HepG2 (cell line): ENCODE results near the gene CDC42EP1. TPM values are rescaled to one million over a fixed set of nuclear protein-coding genes. Genes with fewer than 3 reads are reported as not detected.
A peak's percentile ranks its signal among the peaks of the same experiment; 100 is the strongest.

Experiments used
- AHR ChIP-seq: IDR thresholded peaks from 2 replicates; pipeline ENCODE4 v1.6.1; 2018; ENCODE audit warnings: missing genetic modification reagents, missing compliant biosample characterization
- ATF3 ChIP-seq: sonication (generic); formaldehyde crosslinking; IDR thresholded peaks from 2 replicates; pipeline ENCODE4 v1.4.0; 2020; ENCODE audit warnings: missing genetic modification reagents
- ATF7 ChIP-seq, 2 experiments: fragments of 450-650 bp in 1 of 2; sonication (generic) in 1 of 2; formaldehyde crosslinking in 1 of 2; IDR thresholded peaks; 2 replicates each; pipeline versions ENCODE4 v1.4.0 to v1.6.1; 2016 to 2020; ENCODE audit warnings: antibody characterized with exemption in 1 of 2, mild to moderate bottlenecking in 1 of 2, missing genetic modification reagents in 1 of 2
- BORCS8-MEF2B ChIP-seq: sonication (generic); formaldehyde crosslinking; IDR thresholded peaks from 2 replicates; pipeline ENCODE4 v1.8.0; 2022; ENCODE audit warnings: mild to moderate bottlenecking, missing genetic modification reagents
- CENPBD1 ChIP-seq: sonication (generic); formaldehyde crosslinking; IDR thresholded peaks from 2 replicates; pipeline ENCODE4 v1.8.0; 2022; ENCODE audit warnings: missing genetic modification reagents, low read depth, mild to moderate bottlenecking, borderline replicate concordance
- FOXA3 ChIP-seq: IDR thresholded peaks from 2 replicates; pipeline ENCODE4 v1.6.1; 2016; ENCODE audit warnings: missing genetic modification reagents, missing compliant biosample characterization
- GZF1 ChIP-seq: sonication (generic); formaldehyde crosslinking; IDR thresholded peaks from 2 replicates; pipeline ENCODE4 v1.5.1; 2020; ENCODE audit warnings: mild to moderate bottlenecking, missing genetic modification reagents
- HNRNPL ChIP-seq: fragments of 200-400 bp; formaldehyde crosslinking; IDR thresholded peaks from 2 replicates; pipeline ENCODE4 v1.6.1; 2017; ENCODE audit warnings: mild to moderate bottlenecking, low read depth, low read length
- NKX3-1 ChIP-seq: sonication (generic); formaldehyde crosslinking; IDR thresholded peaks from 2 replicates; pipeline ENCODE4 v1.5.0; 2020; ENCODE audit warnings: missing genetic modification reagents
- PITX1 ChIP-seq: sonication (generic); formaldehyde crosslinking; IDR thresholded peaks from 2 replicates; pipeline ENCODE4 v1.5.1; 2020; ENCODE audit warnings: mild to moderate bottlenecking, missing genetic modification reagents
- PLRG1 ChIP-seq: fragments of 450-650 bp; conservative IDR thresholded peaks from 2 replicates; pipeline ENCODE4 v1.6.1; 2016
- ZNF451 ChIP-seq: sonication (generic); formaldehyde crosslinking; IDR thresholded peaks from 2 replicates; pipeline ENCODE4 v1.5.0; 2020; ENCODE audit warnings: mild to moderate bottlenecking, missing genetic modification reagents
- ZNF605 ChIP-seq: sonication (generic); formaldehyde crosslinking; IDR thresholded peaks from 2 replicates; pipeline ENCODE4 v1.8.0; 2022; ENCODE audit warnings: mild to moderate bottlenecking, missing genetic modification reagents
- polyA plus RNA-seq, 8 experiments: library from polyadenylated mRNA; depleted of rRNA in 3 of 8; stranded (reverse) in 7 of 8; unstranded in 1 of 8; fragments of >200 nt; fragmentation: Illumina TruSeq in 4 of 8; extraction: Trizol in 4 of 8; gene quantifications; 2 replicates each; pipeline versions ENCODE4 v1.2.1 to v1.2.3, GENCODE V29; 2011 to 2016; ENCODE audit warnings: low read depth in 4 of 8, missing spikeins in 1 of 8, mixed read lengths in 1 of 8; ENCODE audit not compliant: insufficient read depth in 1 of 8
- total RNA-seq, 5 experiments: library from RNA; depleted of rRNA; stranded (reverse); fragments of >200 nt; fragmentation: Illumina TruSeq; extraction: Trizol; gene quantifications; 2 replicates each; pipeline ENCODE4 v1.2.3, GENCODE V29; 2016; ENCODE audit warnings: low read depth in 1 of 5
- TF ChIP-seq, protein P1 (sequence below): sonication (generic); formaldehyde crosslinking; IDR thresholded peaks from 2 replicates; pipeline ENCODE4 v1.4.0; 2020; ENCODE audit warnings: missing genetic modification reagents, borderline replicate concordance
- TF ChIP-seq, protein P2 (sequence below): sonication (generic); formaldehyde crosslinking; IDR thresholded peaks from 2 replicates; pipeline ENCODE4 v1.9.0; 2021; ENCODE audit warnings: missing genetic modification reagents, mild to moderate bottlenecking, borderline replicate concordance
- TF ChIP-seq, protein P3 (sequence below): sonication (generic); formaldehyde crosslinking; IDR thresholded peaks from 2 replicates; pipeline ENCODE4 v1.4.0; 2020; ENCODE audit warnings: mild to moderate bottlenecking, missing genetic modification reagents, borderline replicate concordance
- TF ChIP-seq, protein P4 (sequence below): sonication (generic); formaldehyde crosslinking; IDR thresholded peaks from 2 replicates; pipeline ENCODE4 v1.4.0; 2020; ENCODE audit warnings: mild to moderate bottlenecking, missing genetic modification reagents

Gene CDC42EP1
- total and polyA plus RNA-seq, 2 of the 13 experiments (the other 11 are each of a cell fraction or from before 2014, with no cell fraction given) = 17.1 to 29.5 TPM

DNA sequence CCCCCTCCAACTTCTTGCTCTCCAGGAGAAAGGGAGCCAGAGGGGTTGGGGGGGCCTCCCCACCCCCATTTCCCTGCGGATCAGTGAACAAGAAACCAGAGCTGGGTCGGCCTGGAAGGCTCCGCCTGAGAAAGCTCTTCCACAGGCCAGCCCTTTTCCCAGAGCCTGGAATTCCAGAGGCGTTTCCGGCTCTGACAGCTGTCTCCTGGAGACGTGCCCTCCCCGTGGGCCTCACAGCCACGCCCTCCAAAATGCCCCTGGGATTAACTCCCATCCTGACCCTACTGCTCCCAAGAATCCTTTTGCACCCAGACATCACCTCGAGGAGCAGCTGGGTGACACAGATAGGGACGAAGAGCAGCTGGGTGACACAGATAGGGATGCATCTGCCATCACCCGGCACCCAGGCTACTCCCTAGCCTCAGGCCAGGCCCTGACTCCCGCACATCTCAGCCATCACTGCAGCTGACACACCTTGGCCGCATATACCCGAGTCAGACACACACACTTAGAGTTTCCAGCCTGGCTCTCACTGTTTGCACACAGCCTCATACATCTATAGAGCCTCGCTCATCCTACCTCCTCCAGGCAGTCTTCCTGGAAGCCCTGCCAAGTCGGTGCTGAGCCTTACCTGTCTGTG lies 7.6 kb upstream of the CDC42EP1 start (continued):
- TF ChIP-seq CENPBD1 (CRISPR knock-in tag) (no peak), ZNF605 (CRISPR knock-in tag) (0 out of 2 replicates have a peak, but pooled peaks have one; percentile 29), PITX1 (CRISPR knock-in tag) (peak; percentile 65; the same call in 1 of the 2 replicates), ATF3 (CRISPR knock-in tag) (no peak), ATF7 (IDR thresholded peaks at IDR 0.05) (no peak), ATF7 (CRISPR knock-in tag; IDR thresholded peaks at IDR 0.05) (no peak), GZF1 (CRISPR knock-in tag) (no peak), HNRNPL (no peak), AHR (CRISPR knock-in tag) (no peak), FOXA3 (CRISPR knock-in tag) (no peak), PLRG1 (no peak), ZNF451 (CRISPR knock-in tag) (no peak), NKX3-1 (CRISPR knock-in tag) (no peak), BORCS8-MEF2B (0 out of 2 replicates have a peak, but pooled peaks have one; percentile 15)
- TF ChIP-seq, protein P1, sequence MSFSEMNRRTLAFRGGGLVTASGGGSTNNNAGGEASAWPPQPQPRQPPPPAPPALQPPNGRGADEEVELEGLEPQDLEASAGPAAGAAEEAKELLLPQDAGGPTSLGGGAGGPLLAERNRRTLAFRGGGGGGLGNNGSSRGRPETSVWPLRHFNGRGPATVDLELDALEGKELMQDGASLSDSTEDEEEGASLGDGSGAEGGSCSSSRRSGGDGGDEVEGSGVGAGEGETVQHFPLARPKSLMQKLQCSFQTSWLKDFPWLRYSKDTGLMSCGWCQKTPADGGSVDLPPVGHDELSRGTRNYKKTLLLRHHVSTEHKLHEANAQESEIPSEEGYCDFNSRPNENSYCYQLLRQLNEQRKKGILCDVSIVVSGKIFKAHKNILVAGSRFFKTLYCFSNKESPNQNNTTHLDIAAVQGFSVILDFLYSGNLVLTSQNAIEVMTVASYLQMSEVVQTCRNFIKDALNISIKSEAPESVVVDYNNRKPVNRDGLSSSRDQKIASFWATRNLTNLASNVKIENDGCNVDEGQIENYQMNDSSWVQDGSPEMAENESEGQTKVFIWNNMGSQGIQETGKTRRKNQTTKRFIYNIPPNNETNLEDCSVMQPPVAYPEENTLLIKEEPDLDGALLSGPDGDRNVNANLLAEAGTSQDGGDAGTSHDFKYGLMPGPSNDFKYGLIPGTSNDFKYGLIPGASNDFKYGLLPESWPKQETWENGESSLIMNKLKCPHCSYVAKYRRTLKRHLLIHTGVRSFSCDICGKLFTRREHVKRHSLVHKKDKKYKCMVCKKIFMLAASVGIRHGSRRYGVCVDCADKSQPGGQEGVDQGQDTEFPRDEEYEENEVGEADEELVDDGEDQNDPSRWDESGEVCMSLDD = no peak
- TF ChIP-seq, protein P2, sequence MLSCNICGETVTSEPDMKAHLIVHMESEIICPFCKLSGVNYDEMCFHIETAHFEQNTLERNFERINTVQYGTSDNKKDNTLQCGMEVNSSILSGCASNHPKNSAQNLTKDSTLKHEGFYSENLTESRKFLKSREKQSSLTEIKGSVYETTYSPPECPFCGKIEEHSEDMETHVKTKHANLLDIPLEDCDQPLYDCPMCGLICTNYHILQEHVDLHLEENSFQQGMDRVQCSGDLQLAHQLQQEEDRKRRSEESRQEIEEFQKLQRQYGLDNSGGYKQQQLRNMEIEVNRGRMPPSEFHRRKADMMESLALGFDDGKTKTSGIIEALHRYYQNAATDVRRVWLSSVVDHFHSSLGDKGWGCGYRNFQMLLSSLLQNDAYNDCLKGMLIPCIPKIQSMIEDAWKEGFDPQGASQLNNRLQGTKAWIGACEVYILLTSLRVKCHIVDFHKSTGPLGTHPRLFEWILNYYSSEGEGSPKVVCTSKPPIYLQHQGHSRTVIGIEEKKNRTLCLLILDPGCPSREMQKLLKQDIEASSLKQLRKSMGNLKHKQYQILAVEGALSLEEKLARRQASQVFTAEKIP (CRISPR knock-in tag) = no peak
- TF ChIP-seq, protein P3, sequence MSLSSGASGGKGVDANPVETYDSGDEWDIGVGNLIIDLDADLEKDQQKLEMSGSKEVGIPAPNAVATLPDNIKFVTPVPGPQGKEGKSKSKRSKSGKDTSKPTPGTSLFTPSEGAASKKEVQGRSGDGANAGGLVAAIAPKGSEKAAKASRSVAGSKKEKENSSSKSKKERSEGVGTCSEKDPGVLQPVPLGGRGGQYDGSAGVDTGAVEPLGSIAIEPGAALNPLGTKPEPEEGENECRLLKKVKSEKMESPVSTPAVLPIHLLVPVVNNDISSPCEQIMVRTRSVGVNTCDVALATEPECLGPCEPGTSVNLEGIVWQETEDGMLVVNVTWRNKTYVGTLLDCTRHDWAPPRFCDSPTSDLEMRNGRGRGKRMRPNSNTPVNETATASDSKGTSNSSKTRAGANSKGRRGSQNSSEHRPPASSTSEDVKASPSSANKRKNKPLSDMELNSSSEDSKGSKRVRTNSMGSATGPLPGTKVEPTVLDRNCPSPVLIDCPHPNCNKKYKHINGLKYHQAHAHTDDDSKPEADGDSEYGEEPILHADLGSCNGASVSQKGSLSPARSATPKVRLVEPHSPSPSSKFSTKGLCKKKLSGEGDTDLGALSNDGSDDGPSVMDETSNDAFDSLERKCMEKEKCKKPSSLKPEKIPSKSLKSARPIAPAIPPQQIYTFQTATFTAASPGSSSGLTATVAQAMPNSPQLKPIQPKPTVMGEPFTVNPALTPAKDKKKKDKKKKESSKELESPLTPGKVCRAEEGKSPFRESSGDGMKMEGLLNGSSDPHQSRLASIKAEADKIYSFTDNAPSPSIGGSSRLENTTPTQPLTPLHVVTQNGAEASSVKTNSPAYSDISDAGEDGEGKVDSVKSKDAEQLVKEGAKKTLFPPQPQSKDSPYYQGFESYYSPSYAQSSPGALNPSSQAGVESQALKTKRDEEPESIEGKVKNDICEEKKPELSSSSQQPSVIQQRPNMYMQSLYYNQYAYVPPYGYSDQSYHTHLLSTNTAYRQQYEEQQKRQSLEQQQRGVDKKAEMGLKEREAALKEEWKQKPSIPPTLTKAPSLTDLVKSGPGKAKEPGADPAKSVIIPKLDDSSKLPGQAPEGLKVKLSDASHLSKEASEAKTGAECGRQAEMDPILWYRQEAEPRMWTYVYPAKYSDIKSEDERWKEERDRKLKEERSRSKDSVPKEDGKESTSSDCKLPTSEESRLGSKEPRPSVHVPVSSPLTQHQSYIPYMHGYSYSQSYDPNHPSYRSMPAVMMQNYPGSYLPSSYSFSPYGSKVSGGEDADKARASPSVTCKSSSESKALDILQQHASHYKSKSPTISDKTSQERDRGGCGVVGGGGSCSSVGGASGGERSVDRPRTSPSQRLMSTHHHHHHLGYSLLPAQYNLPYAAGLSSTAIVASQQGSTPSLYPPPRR (CRISPR knock-in tag) = no peak
- TF ChIP-seq, protein P4, sequence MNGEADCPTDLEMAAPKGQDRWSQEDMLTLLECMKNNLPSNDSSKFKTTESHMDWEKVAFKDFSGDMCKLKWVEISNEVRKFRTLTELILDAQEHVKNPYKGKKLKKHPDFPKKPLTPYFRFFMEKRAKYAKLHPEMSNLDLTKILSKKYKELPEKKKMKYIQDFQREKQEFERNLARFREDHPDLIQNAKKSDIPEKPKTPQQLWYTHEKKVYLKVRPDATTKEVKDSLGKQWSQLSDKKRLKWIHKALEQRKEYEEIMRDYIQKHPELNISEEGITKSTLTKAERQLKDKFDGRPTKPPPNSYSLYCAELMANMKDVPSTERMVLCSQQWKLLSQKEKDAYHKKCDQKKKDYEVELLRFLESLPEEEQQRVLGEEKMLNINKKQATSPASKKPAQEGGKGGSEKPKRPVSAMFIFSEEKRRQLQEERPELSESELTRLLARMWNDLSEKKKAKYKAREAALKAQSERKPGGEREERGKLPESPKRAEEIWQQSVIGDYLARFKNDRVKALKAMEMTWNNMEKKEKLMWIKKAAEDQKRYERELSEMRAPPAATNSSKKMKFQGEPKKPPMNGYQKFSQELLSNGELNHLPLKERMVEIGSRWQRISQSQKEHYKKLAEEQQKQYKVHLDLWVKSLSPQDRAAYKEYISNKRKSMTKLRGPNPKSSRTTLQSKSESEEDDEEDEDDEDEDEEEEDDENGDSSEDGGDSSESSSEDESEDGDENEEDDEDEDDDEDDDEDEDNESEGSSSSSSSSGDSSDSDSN = peak; percentile 59
